T-helper 9 cell (primary cell): ENCODE results near the gene IPO4.

Source experiments
- DNase-seq: peaks from one replicate; pipeline ENCODE4 v3.0.0-alpha.2; 2020

Gene IPO4

DNA sequence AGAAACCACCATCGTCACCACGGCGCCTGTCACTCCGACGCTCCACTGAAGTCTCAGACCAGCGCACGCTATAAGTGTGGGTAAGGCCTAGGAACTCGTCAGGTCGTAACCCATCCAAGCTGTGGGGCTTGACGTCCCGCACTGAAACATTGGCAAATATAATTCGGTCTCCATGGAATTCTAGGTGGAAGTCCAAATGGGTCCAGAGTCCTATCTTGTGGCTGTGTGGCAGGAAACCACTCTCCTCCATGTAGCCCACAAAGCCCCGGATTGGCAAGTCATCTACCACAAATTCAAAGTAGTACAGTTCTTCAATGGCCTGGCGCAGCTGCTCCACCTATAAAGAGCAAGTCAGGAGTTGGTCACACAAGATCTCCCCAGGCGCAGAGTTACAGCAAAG lies 4.3 kb upstream of the IPO4 start:
- no peak for DNase-seq

DNA sequence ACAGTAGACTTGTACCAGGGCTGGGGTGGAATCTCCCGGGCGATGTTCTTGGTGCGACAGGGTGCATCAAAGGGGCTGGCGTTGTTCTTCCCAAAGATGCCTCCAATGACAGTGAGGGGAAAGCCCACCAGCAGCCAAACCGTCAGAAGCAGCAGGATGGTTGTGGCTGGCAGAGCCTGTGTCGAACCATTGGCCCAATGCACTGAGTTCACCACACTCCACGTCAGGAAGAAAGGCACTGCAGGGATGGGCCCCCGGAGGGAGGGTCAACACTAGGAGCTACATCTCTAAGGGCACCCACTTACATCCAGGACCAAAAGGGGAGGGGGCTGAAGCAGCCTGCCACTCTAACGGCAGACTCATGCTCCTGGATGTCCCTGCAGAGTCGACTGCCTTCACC lies 1.8 kb upstream of the IPO4 start:
- DNase-seq = no peak

DNA sequence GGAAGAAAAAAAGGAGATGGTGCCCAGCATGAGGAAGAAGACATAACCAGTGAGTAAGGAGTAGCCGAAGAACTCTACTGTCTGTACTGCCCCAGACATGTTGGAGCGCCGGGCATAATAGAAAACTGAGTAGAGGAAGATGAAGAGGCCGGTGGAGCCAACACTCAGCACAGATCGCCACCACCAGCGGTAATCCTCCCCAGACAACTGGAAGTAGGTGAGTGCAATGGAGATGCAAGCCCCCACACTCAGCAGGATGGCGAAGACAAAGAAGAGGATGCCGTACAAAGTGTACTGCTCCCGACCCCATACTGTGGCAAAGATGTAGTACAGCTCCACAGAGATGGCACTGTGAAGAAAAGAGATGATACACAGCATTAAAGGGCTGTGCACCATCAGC lies 844 bp upstream of the IPO4 start:
- DNase-seq = no peak

DNA sequence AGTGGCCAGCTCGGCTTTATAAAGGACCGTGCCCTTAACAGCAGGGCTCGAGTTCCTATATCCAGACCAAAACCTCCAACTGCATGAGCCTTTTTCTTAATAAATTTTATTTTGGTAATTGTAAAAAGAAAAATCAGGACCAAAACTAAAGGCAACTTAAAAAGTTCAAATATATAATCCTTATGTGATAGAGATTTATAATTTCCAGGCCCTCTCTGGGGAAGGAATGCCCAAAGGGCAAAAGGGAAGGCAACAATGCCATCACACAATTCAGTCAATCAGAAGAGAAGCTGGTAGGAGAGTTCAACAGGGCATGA lies 401 bp upstream of the IPO4 start:
- no peak for DNase-seq

DNA sequence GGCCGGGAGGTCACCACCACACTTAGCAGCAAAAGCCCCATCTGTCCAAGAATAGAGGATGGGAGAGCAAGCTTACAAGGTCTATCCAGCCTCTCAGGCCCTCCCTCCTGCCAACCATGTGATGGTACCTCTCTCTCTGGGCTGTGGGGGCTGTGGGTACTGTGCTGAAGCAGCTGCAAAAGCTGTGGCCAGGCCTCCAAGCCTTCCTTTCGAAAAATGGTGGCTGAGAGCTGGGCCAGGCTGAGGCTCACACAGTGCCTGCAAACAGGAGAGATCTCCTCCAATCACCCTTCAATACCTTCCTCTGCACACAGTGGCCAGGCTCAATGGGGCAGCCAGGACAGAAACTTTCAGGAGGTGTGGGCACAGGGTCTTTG lies 1.1 kb downstream of the IPO4 start:
- DNase-seq = no peak

DNA sequence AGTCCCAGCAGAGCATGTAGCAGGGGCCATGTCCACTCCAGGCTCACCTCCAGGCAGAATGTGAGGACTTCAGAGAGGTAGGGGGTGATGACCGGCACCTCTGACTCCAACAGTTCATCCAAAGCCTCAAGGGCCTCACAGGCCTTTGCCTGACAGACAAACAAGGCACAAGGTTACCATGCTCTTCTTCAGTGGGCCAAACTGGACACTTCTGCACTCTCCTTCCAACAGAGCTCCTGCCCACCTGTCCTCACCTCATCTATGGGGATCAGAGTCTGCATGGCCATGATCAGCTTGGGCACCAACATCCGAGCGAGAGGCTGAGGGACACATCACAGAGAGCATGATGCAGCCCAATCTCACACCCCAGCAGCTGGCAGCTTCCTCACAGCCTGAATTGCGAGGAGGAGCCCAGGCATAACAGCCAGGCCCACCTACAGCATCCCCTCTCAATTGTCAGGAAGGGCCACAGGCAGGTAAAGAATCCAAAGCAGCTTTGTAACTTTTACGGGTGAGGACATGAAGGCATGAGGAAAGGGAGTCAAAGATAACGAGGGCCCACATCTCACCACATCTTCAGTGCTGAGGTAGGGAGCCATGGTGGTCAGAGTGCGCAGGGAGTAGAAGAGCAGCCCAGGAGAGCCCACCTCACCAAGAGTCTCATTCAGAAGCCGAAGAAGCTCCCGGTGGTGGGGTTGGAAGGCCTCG lies 1.6 kb downstream of the IPO4 start:
- no peak for DNase-seq

DNA sequence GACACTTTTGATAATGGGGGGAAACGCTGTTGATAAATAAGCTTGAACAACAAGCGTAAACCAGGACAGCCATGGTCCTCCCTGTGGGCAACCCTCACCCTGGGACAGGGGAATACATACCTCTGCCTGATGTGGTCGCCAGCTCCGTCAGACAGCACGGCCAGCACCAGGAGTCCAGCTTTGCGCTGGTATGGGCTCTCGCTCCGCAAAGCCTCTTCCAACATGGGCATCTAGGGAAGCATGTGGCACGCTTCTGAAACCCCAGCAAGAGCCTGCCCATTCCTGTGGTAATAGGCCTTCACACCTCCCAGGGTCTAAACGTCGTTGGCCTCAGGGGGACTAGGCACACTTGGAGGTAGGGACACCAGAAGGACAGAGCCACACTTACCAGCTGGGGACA lies 2.9 kb downstream of the IPO4 start:
- DNase-seq = no peak

DNA sequence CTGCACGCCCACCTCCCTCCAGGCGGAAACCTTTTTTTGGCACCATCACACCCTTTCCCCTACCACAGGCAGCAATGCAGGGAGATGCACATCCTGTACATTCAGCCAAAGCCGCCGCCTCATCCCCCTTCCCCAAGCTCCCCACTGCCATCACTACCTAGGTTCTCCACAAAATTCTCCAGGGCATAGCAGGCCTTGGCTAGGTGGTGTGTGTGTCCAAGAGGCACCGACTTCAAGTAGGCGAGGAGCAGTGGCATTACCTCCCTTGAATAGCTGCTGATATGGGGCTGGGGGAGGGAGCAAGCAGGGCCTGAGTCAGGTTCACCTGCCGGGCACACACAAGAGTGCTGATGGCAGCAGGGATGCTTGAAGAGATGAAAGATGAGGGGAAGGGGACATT lies 3.6 kb downstream of the IPO4 start:
- no peak for DNase-seq

DNA sequence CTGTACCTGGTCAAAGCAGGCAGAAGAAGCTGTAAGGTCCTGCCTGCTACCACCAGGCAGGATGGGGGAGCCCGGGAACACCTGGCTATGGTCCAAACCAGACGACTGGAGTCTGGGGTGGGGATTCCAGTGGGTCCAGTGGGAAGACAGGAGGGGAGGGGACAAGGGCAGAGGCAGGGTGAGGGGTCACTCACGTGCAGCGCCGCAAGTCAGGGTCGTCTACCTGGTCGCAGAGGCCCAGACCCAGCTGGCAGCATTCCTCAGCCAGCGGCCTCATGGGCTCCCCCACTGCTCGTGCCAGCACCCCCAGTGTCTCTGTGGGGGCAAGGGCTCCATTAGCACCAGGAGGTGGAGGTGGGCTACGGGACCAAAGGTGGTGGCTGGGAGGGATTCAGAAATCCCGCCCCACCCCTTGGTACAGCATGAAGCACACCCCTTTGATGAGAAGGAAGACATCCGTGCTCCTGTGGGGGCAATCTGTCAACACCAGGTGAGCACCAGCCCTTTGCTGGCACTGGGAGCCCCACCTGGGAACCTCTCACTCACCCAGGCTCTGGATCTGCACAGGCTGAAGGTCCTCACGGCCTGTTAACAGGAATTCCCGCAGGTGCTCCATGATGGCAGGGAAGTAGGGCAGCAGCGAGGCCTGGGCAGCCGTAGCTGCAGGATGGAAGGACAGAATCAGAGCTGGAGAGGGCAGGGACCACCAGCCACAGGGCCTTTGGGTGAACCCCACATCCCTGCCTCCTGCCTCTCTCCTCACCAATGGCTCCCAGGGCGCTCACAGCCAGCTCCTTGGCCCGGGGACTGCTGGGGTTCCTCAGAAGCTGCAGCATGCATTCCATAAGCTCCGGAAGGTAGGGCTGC lies 4.3 kb downstream of the IPO4 start:
- DNase-seq = no peak

DNA sequence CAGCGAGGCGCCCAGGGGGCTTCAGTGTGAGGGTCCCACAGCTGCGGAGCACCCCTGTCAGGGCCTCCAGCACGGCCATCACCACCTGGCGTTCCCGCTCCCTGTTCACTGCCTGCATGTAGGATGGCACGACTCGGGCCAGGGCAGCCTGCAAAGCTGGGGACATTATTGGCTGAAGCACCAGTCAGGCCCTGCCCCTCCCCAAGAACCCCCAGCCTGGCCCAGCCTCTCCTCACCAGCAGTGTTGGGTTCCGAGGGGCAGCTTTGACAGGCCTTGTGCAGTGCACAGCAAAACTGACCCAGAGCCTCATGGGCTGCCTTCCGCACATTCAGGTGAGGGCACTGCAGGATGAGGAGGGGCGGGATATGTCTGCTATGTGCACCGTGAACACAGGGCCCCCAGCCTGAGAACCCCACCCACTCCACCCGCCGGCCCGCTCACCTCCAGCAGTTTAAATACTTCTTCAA lies 5.6 kb downstream of the IPO4 start:
- DNase-seq = no peak

DNA sequence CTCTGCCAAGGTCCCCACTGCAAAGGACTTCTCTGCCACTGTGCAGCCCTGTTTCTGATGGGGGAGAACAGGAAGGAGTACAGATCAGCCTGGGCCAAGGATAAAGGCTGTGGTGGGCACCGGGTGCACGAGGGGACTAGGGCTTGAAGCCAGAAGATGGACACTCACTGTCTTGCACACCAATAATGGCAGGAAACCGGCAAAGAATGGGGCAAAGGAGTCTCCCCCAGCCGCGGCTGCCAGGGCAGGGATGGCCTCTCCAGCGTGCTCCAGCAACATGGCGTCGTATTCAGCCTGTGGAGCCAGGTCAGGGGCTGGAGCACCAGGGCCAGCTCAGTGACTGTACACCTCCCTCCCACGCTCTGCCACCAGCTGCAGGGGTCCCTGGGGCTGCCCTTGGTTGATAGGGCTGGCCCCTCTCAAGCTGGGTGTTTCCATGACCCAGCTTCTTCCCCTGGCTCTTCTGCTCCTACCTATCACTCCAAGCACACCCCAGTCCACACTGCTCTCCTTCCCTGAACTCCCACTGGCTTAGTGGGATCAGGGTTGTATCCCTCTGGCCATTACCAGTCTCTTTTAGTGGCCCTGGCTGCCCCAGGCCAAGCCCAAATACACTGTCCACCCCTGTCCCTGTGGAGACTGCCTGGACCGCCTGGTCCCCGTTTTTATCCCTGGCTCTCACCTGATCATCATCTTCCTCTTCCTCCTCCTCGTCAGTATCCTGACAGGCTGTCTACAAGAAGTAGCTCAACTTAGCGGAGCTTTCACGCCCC lies 6.3 kb downstream of the IPO4 start:
- no peak for DNase-seq

DNA sequence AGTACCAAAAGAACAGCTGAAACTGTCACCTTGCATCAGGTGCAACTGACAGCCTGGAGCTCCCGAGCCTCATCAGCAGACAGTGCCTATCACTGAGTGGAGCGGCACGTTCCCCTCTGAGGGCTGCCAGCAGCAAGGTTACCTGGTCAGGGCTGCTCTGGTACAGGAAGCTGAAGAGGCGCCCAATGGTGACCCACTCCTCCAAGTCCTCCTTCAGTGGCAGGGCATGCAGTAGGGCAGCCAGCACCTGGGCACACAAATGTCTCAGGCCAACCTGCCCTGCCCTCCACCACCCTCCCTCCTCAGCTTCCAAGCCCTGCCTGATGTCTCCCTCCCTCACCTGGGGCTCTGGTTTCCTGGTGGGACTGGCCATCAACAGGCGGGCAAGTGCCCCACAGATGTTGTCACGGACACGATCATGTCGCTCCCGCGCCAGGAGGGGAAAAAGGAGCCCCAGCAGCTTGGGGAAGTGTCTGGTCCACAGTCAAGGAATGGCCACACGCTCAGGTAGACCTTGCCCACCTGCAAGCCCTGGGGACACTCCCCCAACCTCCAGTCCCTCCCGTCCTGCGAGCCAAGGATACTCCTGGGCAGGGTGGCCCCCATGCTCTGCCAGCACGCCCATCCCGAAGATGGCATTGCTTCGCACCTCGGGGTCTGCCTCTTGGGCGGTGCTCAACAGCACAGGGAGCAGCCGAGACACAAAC lies 7.1 kb downstream of the IPO4 start:
- no peak for DNase-seq

DNA sequence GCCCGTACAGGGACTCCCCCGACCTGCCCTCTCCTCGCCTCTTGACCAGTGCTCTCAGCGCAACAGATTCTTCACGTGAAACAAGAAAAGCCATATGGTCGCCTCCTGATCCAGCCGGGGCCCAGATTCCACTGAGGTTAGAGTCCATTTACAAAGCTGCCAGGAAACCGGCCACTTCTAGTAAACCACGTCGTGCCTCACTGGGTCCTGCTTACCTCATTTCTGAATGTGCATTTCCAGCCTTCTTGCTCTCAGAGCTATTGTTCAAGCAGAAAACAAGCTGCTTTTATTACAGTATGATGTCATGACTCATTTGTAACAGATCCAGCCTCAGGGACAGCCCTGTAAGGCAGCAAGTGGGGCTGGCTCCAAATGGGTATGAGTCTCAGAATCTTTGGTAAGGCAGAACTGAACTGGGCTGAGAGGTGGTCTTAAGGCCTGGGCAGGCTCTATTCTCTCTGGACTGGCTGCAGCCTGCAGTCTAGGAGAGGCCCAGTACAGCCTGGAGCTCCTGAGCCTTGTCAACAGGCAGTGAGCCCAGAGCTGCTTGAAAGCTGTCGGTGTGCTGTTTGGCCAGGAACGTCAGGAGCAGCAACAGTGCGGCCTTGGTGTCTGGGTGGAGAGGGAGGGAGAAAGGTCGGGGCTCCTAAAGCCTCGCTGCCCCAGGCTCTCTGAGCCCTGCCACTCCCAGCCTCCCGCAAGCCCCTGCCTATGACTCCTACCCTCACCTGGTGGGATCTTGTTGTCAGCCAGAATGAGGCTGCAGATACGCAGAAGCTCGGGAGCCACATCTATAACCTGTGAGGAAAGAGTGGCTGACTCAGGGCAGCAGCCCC lies 8.4 kb downstream of the IPO4 start:
- DNase-seq = no peak

DNA sequence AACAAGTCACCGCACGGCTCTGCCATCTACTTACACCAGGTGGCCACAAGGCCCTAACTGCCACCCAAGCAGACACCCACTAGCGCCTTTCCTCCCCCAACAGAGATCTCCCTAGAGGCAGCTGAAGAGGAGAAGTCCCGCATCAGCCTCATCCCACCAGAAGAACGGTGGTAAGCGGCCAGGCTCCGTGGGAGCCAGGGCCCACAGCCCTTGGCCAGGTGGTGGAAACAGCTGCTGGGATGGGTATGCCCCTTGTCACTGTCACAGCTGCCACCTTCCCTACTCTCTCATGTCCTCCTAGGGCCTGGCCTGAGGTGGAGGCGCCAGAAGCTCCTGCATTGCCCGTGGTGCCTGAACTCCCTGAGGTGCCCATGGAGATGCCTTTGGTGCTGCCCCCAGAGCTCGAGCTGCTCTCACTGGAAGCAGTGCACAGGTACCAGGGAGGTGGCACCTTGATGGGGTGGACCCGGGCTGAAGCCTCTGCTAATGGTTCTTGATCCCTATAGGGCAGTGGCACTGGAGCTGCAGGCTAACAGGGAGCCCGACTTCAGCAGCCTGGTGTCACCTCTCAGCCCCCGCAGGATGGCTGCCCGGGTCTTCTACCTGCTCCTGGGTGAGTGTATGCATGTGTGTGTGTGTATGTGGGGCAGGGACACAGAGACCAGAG lies 9.2 kb downstream of the IPO4 start:
- DNase-seq = no peak

DNA sequence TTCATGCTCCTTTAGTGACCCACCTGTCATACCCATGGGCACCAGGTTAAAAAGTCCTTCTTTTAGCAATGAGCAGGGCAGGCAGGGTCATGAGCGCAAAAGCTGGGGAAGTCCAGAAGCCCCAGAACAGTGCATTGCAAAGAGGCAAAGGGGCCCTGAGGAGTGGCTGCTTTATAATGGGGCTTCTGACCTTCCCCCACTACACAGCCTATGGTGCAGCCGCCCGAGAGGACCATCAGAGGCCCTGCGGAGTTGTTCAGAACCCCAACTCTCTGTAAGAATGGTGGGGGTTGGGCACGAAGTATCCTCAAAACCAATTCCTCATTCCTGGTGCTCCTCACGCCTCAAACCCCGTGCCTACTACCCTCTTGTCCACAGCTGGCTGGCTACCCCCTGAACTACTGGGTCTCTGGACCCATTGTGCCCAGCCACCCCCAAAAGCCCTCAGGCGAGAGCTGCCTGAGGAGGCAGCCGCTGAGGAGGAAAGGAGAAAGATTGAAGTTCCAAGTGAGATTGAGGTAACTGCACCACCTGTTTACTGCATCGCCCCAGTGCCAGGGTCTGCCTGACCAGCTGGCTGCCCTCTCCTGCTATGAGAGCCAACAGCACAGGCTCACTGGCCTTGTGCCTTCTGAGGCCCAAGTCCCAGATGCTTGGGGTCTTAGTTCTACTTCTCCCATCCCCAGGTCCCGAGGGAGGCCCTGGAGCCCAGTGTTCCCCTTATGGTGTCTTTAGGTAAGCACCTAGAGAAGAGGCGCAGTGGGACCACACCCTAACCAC lies 10.0 kb downstream of the IPO4 start:
- DNase-seq = no peak

DNA sequence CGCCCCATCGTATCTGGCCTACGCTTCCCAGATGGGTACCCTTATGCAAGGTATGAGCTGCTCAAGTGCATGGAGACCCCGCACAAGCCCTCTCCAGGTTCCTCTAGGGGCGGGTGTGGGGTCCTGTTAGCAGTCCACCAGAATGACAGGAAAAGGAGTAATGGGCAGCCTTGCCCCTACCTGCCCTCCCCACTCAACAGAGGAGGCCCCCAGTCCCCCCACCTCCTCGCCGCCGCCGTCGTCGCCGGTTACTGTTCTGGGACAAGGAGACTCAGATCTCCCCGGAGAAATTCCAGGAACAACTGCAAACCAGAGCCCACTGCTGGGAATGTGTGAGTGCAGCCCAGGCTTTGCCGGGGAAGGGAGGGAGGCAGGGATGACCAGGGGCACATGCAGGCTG lies 10.7 kb downstream of the IPO4 start:
- no peak for DNase-seq

DNA sequence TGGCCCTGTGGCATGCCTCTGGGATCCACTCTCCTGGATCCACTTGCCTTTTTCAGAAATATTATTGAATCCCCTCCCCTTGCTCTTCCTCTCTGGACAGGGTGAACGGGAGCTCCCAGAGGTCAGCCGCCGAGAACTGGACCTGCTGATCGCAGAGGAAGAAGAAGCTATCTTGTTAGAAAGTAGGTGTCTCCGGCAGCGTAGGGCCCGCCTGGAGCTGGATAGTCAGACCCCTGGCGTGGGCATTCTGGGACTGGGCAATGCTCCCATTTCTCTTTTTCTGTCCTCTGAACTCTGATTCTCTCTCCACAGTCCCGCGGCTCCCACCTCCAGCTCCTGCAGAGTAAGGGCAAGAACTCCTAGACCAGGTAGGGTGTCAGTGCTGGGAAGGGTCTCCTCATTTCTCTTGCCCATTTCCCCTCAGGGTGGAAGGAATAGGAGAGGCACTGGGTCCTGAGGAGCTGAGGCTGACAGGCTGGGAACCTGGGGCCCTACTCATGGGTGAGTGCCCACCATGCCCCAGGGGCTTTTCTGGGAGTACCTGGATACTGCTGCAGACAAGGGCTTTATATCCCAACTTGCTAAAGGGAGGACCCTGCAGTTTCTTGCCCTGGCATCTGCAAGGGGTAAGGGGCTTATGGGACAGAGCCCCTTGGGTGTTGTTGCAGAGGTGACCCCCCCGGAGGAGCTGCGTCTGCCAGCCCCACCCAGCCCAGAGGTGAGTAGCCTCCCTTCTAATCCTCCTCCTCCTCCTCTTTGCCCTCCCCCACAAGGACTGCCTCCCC lies 11.4 kb downstream of the IPO4 start:
- DNase-seq = no peak

DNA sequence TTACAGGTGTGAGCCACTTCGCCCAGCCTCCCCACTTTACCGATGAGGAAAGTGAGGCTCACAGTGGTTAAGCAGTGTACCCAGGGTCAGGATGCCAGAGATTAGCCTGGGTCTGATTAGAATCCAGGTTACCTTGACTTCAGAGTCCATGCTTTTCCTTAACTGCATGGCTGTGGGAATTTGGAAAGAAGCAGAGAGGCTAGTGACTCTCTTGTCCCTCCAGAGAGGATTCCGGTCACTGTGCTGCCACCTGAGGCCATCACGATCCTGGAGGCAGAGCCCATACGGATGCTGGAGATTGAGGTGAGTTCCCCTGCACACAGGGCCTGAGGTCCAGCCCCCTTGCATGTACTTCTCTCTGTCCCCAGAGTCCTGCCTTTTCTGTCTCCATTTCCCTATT lies 12.0 kb downstream of the IPO4 start:
- DNase-seq = no peak

DNA sequence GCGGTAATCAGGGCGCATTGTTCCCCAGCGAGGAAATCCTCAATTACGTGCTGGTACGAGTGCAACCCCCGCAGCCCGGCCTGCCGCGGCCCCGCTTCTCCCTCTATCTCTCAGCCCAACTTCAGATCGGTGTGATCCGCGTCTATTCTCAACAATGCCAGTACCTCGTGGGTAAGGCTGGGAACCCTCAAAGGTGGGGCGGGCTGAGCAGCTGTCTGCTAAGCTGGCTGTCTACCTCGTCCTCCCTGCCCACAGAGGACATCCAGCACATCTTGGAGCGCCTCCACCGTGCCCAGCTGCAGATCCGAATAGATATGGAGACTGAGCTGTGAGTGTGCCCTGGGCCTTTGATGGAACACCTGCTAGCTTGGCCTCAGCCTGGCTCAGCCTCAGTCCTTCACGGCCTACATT lies 15.7 kb downstream of the IPO4 start:
- no peak for DNase-seq
